HCT116 (cell line): ENCODE measurements around the gene ABHD12. TPM values are rescaled to one million over a fixed set of nuclear protein-coding genes. Genes with fewer than 3 reads are reported as not detected.

Source experiments
- ATAC-seq: fragments of 200-7000 bp; cut with Tn5 transposase; 2 replicates; pipeline ENCODE4 v1.9.1; 2020; ENCODE audit warnings: mild to moderate bottlenecking, moderate library complexity
- BruUV-seq: library from RNA; stranded (reverse); fragments of 400-500 nt; replicated peaks from 2 replicates; lab custom pipeline; 2021; lab: Mats Ljungman, UMichigan
- CTCF ChIA-PET: fragments of 300-600 bp; sonication (Branson Sonifier 250); formaldehyde crosslinking; loops from one replicate; lab custom pipeline; 2021; ENCODE audit warnings: antibody characterized with exemption; lab: Charles Lee
- POLR2A ChIA-PET: fragments of 300-600, 350-600 bp; sonication (Branson Sonifier 250); formaldehyde crosslinking; loops from one replicate; lab custom pipeline; 2021; ENCODE audit warnings: antibody characterized with exemption; lab: Charles Lee
- RAD21 ChIA-PET, 2 experiments: fragments of 300-600 bp; sonication (Branson Sonifier 250); formaldehyde crosslinking; loops; one replicate each; lab custom pipeline; 2023; ENCODE audit warnings: low total read pairs in 2 of 2; ENCODE audit not compliant: uncharacterized antibody in 2 of 2, unreplicated experiment in 2 of 2, low non-redundant PET in 1 of 2; lab: Charles Lee
- DNase-seq: peaks from one replicate; pipeline ENCODE4 v3.0.0-alpha.2; 2010; ENCODE audit warnings: low read depth, low spot score
- H2AFZ ChIP-seq: fragments of 200-600 bp; shearing (Covaris generic), sonication (generic); 2 replicates; pipeline ENCODE4 v1.6.1; 2017; ENCODE audit warnings: low read depth, mixed run types, mixed read lengths, antibody characterized with exemption, low read length; ENCODE audit not compliant: poor library complexity, severe bottlenecking
- H3K27ac ChIP-seq: 2 replicates; pipeline ENCODE4 v1.5.1; 2012; ENCODE audit warnings: low read depth, low read length
- H3K27me3 ChIP-seq: fragments of 200-600 bp; sonication (generic); 2 replicates; pipeline ENCODE4 v1.6.1; 2016; ENCODE audit warnings: mixed run types, low read length, mixed read lengths; ENCODE audit not compliant: insufficient read depth
- H3K36me3 ChIP-seq, 2 experiments: fragments of 200-500 bp in 1 of 2; fragments of 200-600 bp in 1 of 2; sonication (Bioruptor generic) in 1 of 2; sonication (generic) in 1 of 2; 2 replicates each; pipeline versions ENCODE4 v1.5.1 to v1.6.1; 2014 to 2016; ENCODE audit warnings: low read length in 2 of 2, inconsistent platforms in 1 of 2, mixed read lengths in 1 of 2, mixed run types in 1 of 2; ENCODE audit not compliant: insufficient read depth in 2 of 2, control insufficient read depth in 1 of 2
- H3K4me1 ChIP-seq, 2 experiments: fragments of 200-600 bp in 1 of 2; sonication (generic) in 1 of 2; 2 replicates each; pipeline versions ENCODE4 v1.5.1 to v1.6.1; 2012 to 2017; ENCODE audit warnings: low read length in 2 of 2, inconsistent platforms in 1 of 2, mild to moderate bottlenecking in 1 of 2, mixed read lengths in 1 of 2, mixed run types in 1 of 2, moderate library complexity in 1 of 2; ENCODE audit not compliant: insufficient read depth in 2 of 2, control insufficient read depth in 1 of 2
- H3K4me2 ChIP-seq: fragments of 200-600 bp; sonication (generic); 2 replicates; pipeline ENCODE4 v1.6.1; 2017; ENCODE audit warnings: mixed run types, low read length, mixed read lengths
- H3K4me3 ChIP-seq, 2 experiments: fragments of 200-600 bp in 1 of 2; sonication (generic) in 1 of 2; replicated peaks in 1 of 2; 2 replicates each; pipeline ENCODE4 v1.5.1; 2011 to 2016; ENCODE audit warnings: low read length in 2 of 2, control low read depth in 1 of 2, low read depth in 1 of 2, mild to moderate bottlenecking in 1 of 2, mixed read lengths in 1 of 2, mixed run types in 1 of 2
- H3K79me2 ChIP-seq: fragments of 200-600 bp; sonication (generic); 2 replicates; pipeline ENCODE4 v1.6.1; 2017; ENCODE audit warnings: mild to moderate bottlenecking, mixed run types, low read length, moderate library complexity, mixed read lengths; ENCODE audit not compliant: insufficient read depth
- H3K9ac ChIP-seq: fragments of 200-600 bp; sonication (generic); 2 replicates; pipeline ENCODE4 v1.6.1; 2016; ENCODE audit warnings: low read length, mixed read lengths
- H3K9me2 ChIP-seq: fragments of 200-600 bp; sonication (generic), shearing (Covaris generic); 2 replicates; pipeline ENCODE4 v1.6.1; 2017; ENCODE audit warnings: mixed run types, mild to moderate bottlenecking, moderate library complexity; ENCODE audit not compliant: insufficient read depth
- H3K9me3 ChIP-seq, 2 experiments: fragments of 200-500 bp in 1 of 2; fragments of 200-600 bp in 1 of 2; sonication (Bioruptor generic) in 1 of 2; sonication (generic) in 1 of 2; 2 replicates each; pipeline ENCODE4 v1.6.1; 2014 to 2017; ENCODE audit warnings: low read length in 2 of 2, mixed read lengths in 2 of 2, inconsistent platforms in 1 of 2, low read depth in 1 of 2, mild to moderate bottlenecking in 1 of 2, mixed run types in 1 of 2, moderate library complexity in 1 of 2; ENCODE audit not compliant: control insufficient read depth in 1 of 2, insufficient read depth in 1 of 2
- H4K20me1 ChIP-seq: fragments of 200-600 bp; sonication (generic), shearing (Covaris generic); 2 replicates; pipeline ENCODE4 v1.6.1; 2017; ENCODE audit warnings: mixed run types, mild to moderate bottlenecking, moderate library complexity; ENCODE audit not compliant: insufficient read depth
- CBX3 ChIP-seq: IDR thresholded peaks from 2 replicates; pipeline ENCODE4 v1.6.1; 2012; ENCODE audit warnings: low read depth
- CEBPB ChIP-seq: IDR thresholded peaks from 2 replicates; pipeline ENCODE4 v1.6.1; 2012; ENCODE audit warnings: low read depth
- CTCF ChIP-seq, 3 experiments: fragments of 200-600 bp in 1 of 3; sonication (generic) in 1 of 3; IDR thresholded peaks in 2 of 3; conservative IDR thresholded peaks in 1 of 3; 2 replicates each; pipeline ENCODE4 v1.5.1; 2012 to 2017; ENCODE audit warnings: low read depth in 2 of 3, low read length in 2 of 3, antibody characterized with exemption in 1 of 3, borderline replicate concordance in 1 of 3, control low read depth in 1 of 3, mild to moderate bottlenecking in 1 of 3, mixed read lengths in 1 of 3, mixed run types in 1 of 3, moderate library complexity in 1 of 3; ENCODE audit not compliant: insufficient read depth in 1 of 3
- EGR1 ChIP-seq: IDR thresholded peaks from 2 replicates; pipeline ENCODE4 v1.6.1; 2012; ENCODE audit warnings: low read depth
- ELF1 ChIP-seq: IDR thresholded peaks from 2 replicates; pipeline ENCODE4 v1.6.1; 2012; ENCODE audit warnings: low read depth, borderline replicate concordance
- EZH2 ChIP-seq: fragments of 200-600 bp; sonication (generic); IDR thresholded peaks from 2 replicates; pipeline ENCODE4 v1.6.1; 2017; ENCODE audit warnings: antibody characterized with exemption, mixed run types
- EZH2phosphoT487 ChIP-seq: fragments of 200-600 bp; IDR thresholded peaks from 2 replicates; pipeline ENCODE4 v1.6.1; 2018; ENCODE audit warnings: antibody characterized with exemption, borderline replicate concordance
- FOSL1 ChIP-seq: IDR thresholded peaks from 2 replicates; pipeline ENCODE4 v1.6.1; 2012; ENCODE audit warnings: low read depth
- POLR2A ChIP-seq: IDR thresholded peaks from 2 replicates; pipeline ENCODE4 v1.7.0; 2011; ENCODE audit warnings: borderline replicate concordance; ENCODE audit not compliant: insufficient read depth, insufficient read length; ENCODE audit errors: extremely low read depth
- POLR2AphosphoS5 ChIP-seq: IDR thresholded peaks from 2 replicates; pipeline ENCODE4 v1.6.1; 2011; ENCODE audit warnings: mild to moderate bottlenecking, low read depth, low read length, moderate library complexity
- SIN3A ChIP-seq: IDR thresholded peaks from 2 replicates; pipeline ENCODE4 v1.6.1; 2012; ENCODE audit warnings: low read depth
- SP1 ChIP-seq: IDR thresholded peaks from 2 replicates; pipeline ENCODE4 v1.6.1; 2012; ENCODE audit warnings: low read depth
- SRF ChIP-seq: IDR thresholded peaks from 2 replicates; pipeline ENCODE4 v1.6.1; 2012; ENCODE audit warnings: low read depth
- TCF7L2 ChIP-seq: IDR thresholded peaks from 2 replicates; pipeline ENCODE4 v1.7.0; 2011; ENCODE audit warnings: borderline replicate concordance, inconsistent platforms; ENCODE audit not compliant: insufficient read depth, insufficient read length; ENCODE audit errors: extremely low read depth
- YY1 ChIP-seq: IDR thresholded peaks from 2 replicates; pipeline ENCODE4 v1.6.1; 2011; ENCODE audit warnings: low read length, low read depth, moderate library complexity, mild to moderate bottlenecking; ENCODE audit not compliant: insufficient replicate concordance; ENCODE audit errors: extremely low read depth
- ZBTB33 ChIP-seq: IDR thresholded peaks from 2 replicates; pipeline ENCODE4 v1.6.1; 2011; ENCODE audit warnings: mild to moderate bottlenecking, low read length, moderate library complexity; ENCODE audit not compliant: insufficient replicate concordance; ENCODE audit errors: extremely low read depth
- ZFX ChIP-seq: fragments of 450-650 bp; IDR thresholded peaks from 2 replicates; pipeline ENCODE4 v1.6.1; 2017
- ZNF274 ChIP-seq: fragments of 200-500 bp; sonication (Bioruptor generic); IDR thresholded peaks from 2 replicates; pipeline ENCODE4 v1.6.1; 2014; ENCODE audit warnings: mild to moderate bottlenecking, low read depth, low read length, inconsistent platforms
- intact Hi-C: fragments of 100-400 bp; cut with micrococcal nuclease; formaldehyde crosslinking; loops from 2 replicates; pipeline ENCODE4 v1.10.0; 2022
- total RNA-seq: library from RNA; stranded (reverse); gene quantifications from one replicate; pipeline ENCODE4 v1.2.1, GENCODE V29; 2021; ENCODE audit not compliant: unreplicated experiment
- TF ChIP-seq, protein P1 (sequence below): IDR thresholded peaks from 2 replicates; pipeline ENCODE4 v1.6.1; 2012
- TF ChIP-seq, protein P2 (sequence below): IDR thresholded peaks from 2 replicates; pipeline ENCODE4 v1.6.1; 2012

The ABHD12 gene
- total RNA-seq, 1 experiment from 2014 or later, result 31.7 TPM

DNA sequence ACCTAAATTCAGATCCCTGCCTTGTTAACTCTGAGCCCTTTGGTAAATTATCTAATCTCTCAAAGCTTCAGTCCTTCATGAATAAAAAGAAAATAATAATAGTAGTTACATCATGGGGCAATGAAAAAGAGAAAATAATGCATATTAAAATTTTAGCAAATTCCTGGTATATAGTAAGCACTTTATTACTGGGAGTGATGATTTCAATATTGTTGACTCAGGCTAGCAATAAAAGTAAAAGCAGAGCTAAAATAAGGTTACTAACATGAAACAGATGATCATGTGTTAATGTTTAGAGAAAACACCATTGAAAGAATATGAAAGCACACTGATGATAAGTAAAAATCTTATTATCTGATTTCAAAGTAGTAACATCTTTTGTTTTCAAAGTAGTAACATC lies 30.5 kb upstream of the ABHD12 start:
- DNase-seq (no peak), ATAC-seq (no peak)
- RAD21 ChIA-PET, result no interaction called here
- Histone ChIP-seq H3K9me2 (no peaks in the 10 kb centered on the region), H3K4me1 (peaks cover 0 to 9% of the 10 kb centered on the region in 2 experiments; a peak in 1 of 4 replicates), H3K27me3 (no peaks in the 10 kb centered on the region), H4K20me1 (no peaks in the 10 kb centered on the region), H3K79me2 (peaks cover 22% of the 10 kb centered on the region), H3K9me3 (no peaks in the 10 kb centered on the region), H2AFZ (no peak overlapping the region), H3K27ac (no peak overlapping the region), H3K4me3 (no peak overlapping the region), H3K4me2 (no peak overlapping the region), H3K9ac (no peak overlapping the region), H3K36me3 (peaks cover 13 to 19% of the 10 kb centered on the region in 2 experiments)
- intact Hi-C loops, result loop anchor here (10.0 kb wide), 1 partner anchor 124 kb away; no protein-coding TSS in a partner anchor
- no TSS peak for BruUV-seq
- POLR2A ChIA-PET, result interaction anchor here (0.7 kb wide), 1 partner anchor 13 kb away, joined by 3 read pairs; no protein-coding TSS in a partner anchor
- TF ChIP-seq EZH2 (no peak), SP1 (no peak), EZH2phosphoT487 (no peak), SRF (no peak), EGR1 (no peak), FOSL1 (no peak), TCF7L2 (no peak), CTCF (IDR thresholded peaks at IDR 0.05 in 2 of 3, conservative IDR thresholded peaks at IDR 0.05 in 1 of 3; ENCODE audit: borderline replicate concordance in 1 of 3, insufficient read depth in 1 of 3, low read depth in 2 of 3, low read length in 2 of 3) (no peak), POLR2AphosphoS5 (no peak), ZFX (no peak), ZNF274 (no peak), ZBTB33 (no peak), YY1 (no peak), SIN3A (no peak), POLR2A (no peak), CBX3 (no peak), CEBPB (no peak), ELF1 (no peak)
- TF ChIP-seq, protein P1, sequence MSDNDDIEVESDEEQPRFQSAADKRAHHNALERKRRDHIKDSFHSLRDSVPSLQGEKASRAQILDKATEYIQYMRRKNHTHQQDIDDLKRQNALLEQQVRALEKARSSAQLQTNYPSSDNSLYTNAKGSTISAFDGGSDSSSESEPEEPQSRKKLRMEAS, result no peak
- TF ChIP-seq, protein P2, sequence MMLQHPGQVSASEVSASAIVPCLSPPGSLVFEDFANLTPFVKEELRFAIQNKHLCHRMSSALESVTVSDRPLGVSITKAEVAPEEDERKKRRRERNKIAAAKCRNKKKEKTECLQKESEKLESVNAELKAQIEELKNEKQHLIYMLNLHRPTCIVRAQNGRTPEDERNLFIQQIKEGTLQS, result no peak
- CTCF ChIA-PET, result no interaction called here
